HepG2 (cell line): Measurements from ENCODE around the gene LATS2. TPM values are rescaled to one million over a fixed set of nuclear protein-coding genes. Genes with fewer than 3 reads are reported as not detected.

ENCODE experiments used
- ATAC-seq: fragments of 200-7000 bp; cut with Tn5 transposase; 3 replicates; pipeline ENCODE4 v1.9.1; 2020; ENCODE audit warnings: mild to moderate bottlenecking, moderate library complexity
- BruUV-seq: library from RNA; stranded (reverse); fragments of 400-500 nt; replicated peaks from 2 replicates; lab custom pipeline; 2021; lab: Mats Ljungman, UMichigan
- CTCF ChIA-PET: fragments of 300-600 bp; formaldehyde crosslinking; extraction: SDS; loops from one replicate; lab custom pipeline; 2021; ENCODE audit warnings: low total read pairs, inconsistent platforms, low intra/inter-chr PET ratio; lab: Yijun Ruan, JAX
- POLR2A ChIA-PET: fragments of 350-600 bp; sonication (Branson Sonifier 250); formaldehyde crosslinking; loops from one replicate; lab custom pipeline; 2020; ENCODE audit warnings: antibody characterized with exemption, inconsistent platforms; lab: Yijun Ruan, JAX
- DNase-seq: peaks from one replicate; pipeline ENCODE4 v3.0.0-alpha.2; 2015; ENCODE audit warnings: low spot score
- FAIRE-seq: peaks from 3 replicates; lab custom pipeline; 2011; peaks lifted over from hg19 to GRCh38; lab: Jason Lieb, UNC
- H2AFZ ChIP-seq: one replicate; pipeline ENCODE4 v1.6.1; 2011; ENCODE audit warnings: low read length, inconsistent platforms
- H3K27ac ChIP-seq: fragments of 300-600 bp; 3 replicates; pipeline ENCODE4 v1.8.0; 2011; ENCODE audit warnings: mixed run types, mild to moderate bottlenecking, mixed read lengths, low read length, inconsistent platforms; ENCODE audit not compliant: insufficient read depth; ENCODE audit errors: extremely low read length
- H3K27me3 ChIP-seq, 2 experiments: fragments of 200-600 bp in 1 of 2; 2 replicates in 1 of 2; 3 replicates in 1 of 2; pipeline versions ENCODE4 v1.6.0 to v1.8.0; 2011; ENCODE audit warnings: low read length in 2 of 2, mild to moderate bottlenecking in 2 of 2, moderate library complexity in 2 of 2, inconsistent platforms in 1 of 2; ENCODE audit not compliant: insufficient read depth in 2 of 2, control insufficient read depth in 1 of 2
- H3K36me3 ChIP-seq, 2 experiments: fragments of 200-600 bp in 1 of 2; replicated peaks in 1 of 2; 2 replicates in 1 of 2; 3 replicates in 1 of 2; pipeline versions ENCODE4 v1.5.1 to v1.8.0; 2011; ENCODE audit warnings: low read length in 2 of 2, inconsistent platforms in 1 of 2; ENCODE audit not compliant: insufficient read depth in 2 of 2, control insufficient read depth in 1 of 2
- H3K4me1 ChIP-seq: 2 replicates; pipeline ENCODE4 v1.5.1; 2012; ENCODE audit warnings: low read length, inconsistent platforms; ENCODE audit not compliant: insufficient read depth
- H3K4me2 ChIP-seq: 2 replicates; pipeline ENCODE4 v1.6.0; 2011; ENCODE audit warnings: low read depth, low read length, inconsistent platforms
- H3K4me3 ChIP-seq, 3 experiments: fragments of 200-600 bp in 1 of 3; sonication (generic), shearing (Covaris generic) in 1 of 3; replicated peaks in 1 of 3; 2 replicates each; pipeline ENCODE4 v1.5.1; 2011 to 2016; ENCODE audit warnings: low read length in 3 of 3, inconsistent platforms in 2 of 3, low read depth in 2 of 3, mild to moderate bottlenecking in 2 of 3, control low read depth in 1 of 3, mixed read lengths in 1 of 3; ENCODE audit not compliant: insufficient read depth in 1 of 3
- H3K79me2 ChIP-seq: one replicate; pipeline ENCODE4 v1.6.1; 2011; ENCODE audit warnings: low read length, inconsistent platforms; ENCODE audit not compliant: insufficient read depth
- H3K9ac ChIP-seq: 2 replicates; pipeline ENCODE4 v1.6.0; 2011; ENCODE audit warnings: mild to moderate bottlenecking, low read depth, low read length, inconsistent platforms; ENCODE audit not compliant: insufficient read depth
- H3K9me3 ChIP-seq: 2 replicates; pipeline ENCODE4 v1.5.1; 2012; ENCODE audit warnings: mild to moderate bottlenecking, low read length
- H4K20me1 ChIP-seq: 2 replicates; pipeline ENCODE4 v1.6.0; 2011; ENCODE audit warnings: inconsistent platforms, mild to moderate bottlenecking, low read length, moderate library complexity; ENCODE audit not compliant: insufficient read depth
- DDIT3 ChIP-seq: sonication (generic); formaldehyde crosslinking; IDR thresholded peaks from 2 replicates; pipeline ENCODE4 v1.4.0; 2020; ENCODE audit warnings: mild to moderate bottlenecking, missing genetic modification reagents
- JUND ChIP-seq: sonication (generic); formaldehyde crosslinking; IDR thresholded peaks from 2 replicates; pipeline ENCODE4 v1.8.0; 2022; ENCODE audit warnings: mild to moderate bottlenecking, missing genetic modification reagents
- KAT8 ChIP-seq: IDR thresholded peaks from 2 replicates; pipeline ENCODE4 v1.6.1; 2016; ENCODE audit warnings: missing genetic modification reagents, missing compliant biosample characterization
- SSRP1 ChIP-seq: IDR thresholded peaks from 2 replicates; pipeline ENCODE4 v1.6.1; 2016; ENCODE audit warnings: control low read depth
- STAT6 ChIP-seq: sonication (generic); formaldehyde crosslinking; IDR thresholded peaks from 2 replicates; pipeline ENCODE4 v1.4.0; 2020; ENCODE audit warnings: missing genetic modification reagents, mild to moderate bottlenecking, borderline replicate concordance
- ZNF207 ChIP-seq: fragments of 450-650 bp; IDR thresholded peaks from 2 replicates; pipeline ENCODE4 v1.6.1; 2016; ENCODE audit warnings: antibody characterized with exemption, borderline replicate concordance
- ZNF260 ChIP-seq: sonication (generic); formaldehyde crosslinking; IDR thresholded peaks from 2 replicates; pipeline ENCODE4 v1.4.0; 2020; ENCODE audit warnings: missing genetic modification reagents, low read depth, mild to moderate bottlenecking, borderline replicate concordance
- ZNF496 ChIP-seq: sonication (generic); formaldehyde crosslinking; IDR thresholded peaks from 2 replicates; pipeline ENCODE4 v1.8.1; 2023; ENCODE audit warnings: mild to moderate bottlenecking, moderate library complexity, missing genetic modification reagents; ENCODE audit not compliant: insufficient replicate concordance
- WGBS: methylation state at CpG from one replicate; pipeline ENCODE4 v1.1.6; 2017; ENCODE audit warnings: low lambda C conversion rate; 5-methylcytosine and 5-hydroxymethylcytosine counted together
- in situ Hi-C: cut with HindIII; loops from 2 replicates; pipeline ENCODE4 v1.10.0; 2017; ENCODE audit warnings: low pct_unique_long_range_greater_than_20kb; ENCODE audit not compliant: extremely low pct_ligation_motif_present
- intact Hi-C: fragments of 100-400 bp; cut with micrococcal nuclease; formaldehyde crosslinking; loops from one replicate; pipeline ENCODE4 v1.10.0; 2022; ENCODE audit not compliant: unreplicated experiment
- polyA plus RNA-seq, 8 experiments: library from polyadenylated mRNA; depleted of rRNA in 3 of 8; stranded (reverse) in 7 of 8; unstranded in 1 of 8; fragments of >200 nt; fragmentation: Illumina TruSeq in 4 of 8; extraction: Trizol in 4 of 8; gene quantifications; 2 replicates each; pipeline versions ENCODE4 v1.2.1 to v1.2.3, GENCODE V29; 2011 to 2016; ENCODE audit warnings: low read depth in 4 of 8, missing spikeins in 1 of 8, mixed read lengths in 1 of 8; ENCODE audit not compliant: insufficient read depth in 1 of 8
- total RNA-seq, 5 experiments: library from RNA; depleted of rRNA; stranded (reverse); fragments of >200 nt; fragmentation: Illumina TruSeq; extraction: Trizol; gene quantifications; 2 replicates each; pipeline ENCODE4 v1.2.3, GENCODE V29; 2016; ENCODE audit warnings: low read depth in 1 of 5

Gene LATS2
- total and polyA plus RNA-seq, 2 of the 13 experiments (the other 11 are each of a cell fraction or from before 2014, with no cell fraction given) = 7.3 to 8.5 TPM

GRCh38 chr13:21075379-21076249, 14.2 kb upstream of the LATS2 start (continued):
- TF ChIP-seq STAT6 (CRISPR knock-in tag) (no peak), DDIT3 (CRISPR knock-in tag) (no peak), ZNF260 (CRISPR knock-in tag) (no peak), SSRP1 (no peak), ZNF207 (no peak), ZNF496 (CRISPR knock-in tag) (no peak)

- no peak for TF ChIP-seq JUND (CRISPR knock-in tag)
- TF ChIP-seq KAT8 (CRISPR knock-in tag) = no peak
- Histone ChIP-seq H3K9ac (no peak overlapping the region), H3K4me1 (peaks cover 32% of the 10 kb centered on the region), H3K36me3 (no peaks in the 10 kb centered on the region), H3K9me3 (no peaks in the 10 kb centered on the region), H3K4me2 (peak overlapping the region; percentile 62), H3K79me2 (no peaks in the 10 kb centered on the region), H2AFZ (peak overlapping the region; percentile 86), H3K27ac (no peak overlapping the region), H3K4me3 (no peak overlapping the region), H4K20me1 (no peaks in the 10 kb centered on the region), H3K27me3 (peaks cover 1 to 17% of the 10 kb centered on the region in 2 experiments; a peak in 3 of 5 replicates)
- no peak for DNase-seq
- no peak for ATAC-seq
- ChIA-PET POLR2A (interaction anchor here (1.1 kb wide), 1 partner anchor 27 kb away, joined by 3 read pairs; no protein-coding TSS in a partner anchor), CTCF (no interaction called here)
- intact Hi-C loops (no loop called here), in situ Hi-C loops (no loop called here)
- no TSS peak for BruUV-seq
- FAIRE-seq = no peak
- WGBS = 84% methylated on average over 9 of the region's 9 CpGs
Measured at GRCh38 chr13:21075011-21075378, 13.6 kb upstream of the LATS2 start.
